ENCODE data around the gene LYSMD3.

DNA sequence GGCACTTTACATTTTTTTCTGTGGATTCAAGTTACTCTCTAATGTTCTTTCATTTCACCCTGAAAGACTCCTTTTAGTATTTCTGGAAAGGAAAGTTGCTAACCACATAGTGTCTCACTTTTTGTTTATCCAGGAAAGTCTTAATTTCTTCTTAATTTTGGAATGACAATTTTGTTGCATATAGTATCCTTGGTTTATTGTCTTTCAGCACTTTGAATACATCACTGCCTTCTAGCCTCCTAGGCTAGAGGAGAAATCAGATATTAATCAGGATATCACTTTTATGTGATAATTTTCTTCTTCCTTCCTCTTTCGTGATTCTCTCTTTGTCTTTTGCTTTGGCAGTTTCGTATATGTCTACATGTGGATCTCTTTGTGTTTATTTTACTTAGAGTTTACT lies 40.6 kb upstream of the LYSMD3 start:
- TF ChIP-seq, protein P1, sequence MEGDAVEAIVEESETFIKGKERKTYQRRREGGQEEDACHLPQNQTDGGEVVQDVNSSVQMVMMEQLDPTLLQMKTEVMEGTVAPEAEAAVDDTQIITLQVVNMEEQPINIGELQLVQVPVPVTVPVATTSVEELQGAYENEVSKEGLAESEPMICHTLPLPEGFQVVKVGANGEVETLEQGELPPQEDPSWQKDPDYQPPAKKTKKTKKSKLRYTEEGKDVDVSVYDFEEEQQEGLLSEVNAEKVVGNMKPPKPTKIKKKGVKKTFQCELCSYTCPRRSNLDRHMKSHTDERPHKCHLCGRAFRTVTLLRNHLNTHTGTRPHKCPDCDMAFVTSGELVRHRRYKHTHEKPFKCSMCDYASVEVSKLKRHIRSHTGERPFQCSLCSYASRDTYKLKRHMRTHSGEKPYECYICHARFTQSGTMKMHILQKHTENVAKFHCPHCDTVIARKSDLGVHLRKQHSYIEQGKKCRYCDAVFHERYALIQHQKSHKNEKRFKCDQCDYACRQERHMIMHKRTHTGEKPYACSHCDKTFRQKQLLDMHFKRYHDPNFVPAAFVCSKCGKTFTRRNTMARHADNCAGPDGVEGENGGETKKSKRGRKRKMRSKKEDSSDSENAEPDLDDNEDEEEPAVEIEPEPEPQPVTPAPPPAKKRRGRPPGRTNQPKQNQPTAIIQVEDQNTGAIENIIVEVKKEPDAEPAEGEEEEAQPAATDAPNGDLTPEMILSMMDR (conservative IDR thresholded peaks at IDR 0.05; ENCODE audit: low read length), result no peak
- no peak for TF ChIP-seq EZH2phosphoT487 (IDR thresholded peaks at IDR 0.05; ENCODE audit: borderline replicate concordance, low read depth, low read length)

Data from OCI-LY7 (cell line).